Measurements from ENCODE around the gene NDUFAB1. TPM values are rescaled to one million over a fixed set of nuclear protein-coding genes. Genes with fewer than 3 reads are reported as not detected.

The NDUFAB1 gene
- total and polyA plus RNA-seq, 2 of the 13 experiments (the other 11 are each of a cell fraction or from before 2014, with no cell fraction given), result 221 to 601 TPM

GRCh38 chr16:23590181-23590580, 5.9 kb downstream of the NDUFAB1 start:
- H3K27me3 ChIP-seq (ENCODE audit: control insufficient read depth in 1 of 2, insufficient read depth in 2 of 2, low read length in 2 of 2), result no peaks in the 10 kb centered on the region; a peak in 1 of 5 replicates
- 71% methylated on average over 3 of the region's 3 CpGs for WGBS (ENCODE audit: low lambda C conversion rate)
- peaks cover 31% of the 10 kb centered on the region for H4K20me1 ChIP-seq (ENCODE audit: insufficient read depth, low read length)
- H3K4me1 ChIP-seq (ENCODE audit: insufficient read depth, low read length), result peaks cover 31% of the 10 kb centered on the region
- H2AFZ ChIP-seq (ENCODE audit: low read length), result no peak overlapping the region
- no peak overlapping the region for H3K9ac ChIP-seq (ENCODE audit: insufficient read depth, low read depth, low read length)
- H3K4me3 ChIP-seq (replicated peaks in 1 of 3; ENCODE audit: insufficient read depth in 1 of 3, low read depth in 2 of 3, low read length in 3 of 3), result no peak overlapping the region
- no peak overlapping the region for H3K27ac ChIP-seq (ENCODE audit: extremely low read length, insufficient read depth, low read length)
- DNase-seq (ENCODE audit: low spot score) (no peak), ATAC-seq (no peak), FAIRE-seq (no peak)
- intact Hi-C loops (cut with micrococcal nuclease; ENCODE audit: unreplicated experiment), result no loop called here
- no TSS peak for BruUV-seq (replicated peaks)
- POLR2A ChIA-PET, result no interaction called here
- TF ChIP-seq ZNF672 (CRISPR knock-in tag; IDR thresholded peaks at IDR 0.05), result no peak
- TF ChIP-seq CBFB (CRISPR knock-in tag; IDR thresholded peaks at IDR 0.05), result no peak
- 0 out of 2 replicates have a peak, but pooled peaks have one; percentile 49 for TF ChIP-seq CHD4 (IDR thresholded peaks at IDR 0.05; ENCODE audit: borderline replicate concordance, low read length)
- TF ChIP-seq CREM (IDR thresholded peaks at IDR 0.05), result no peak
- TF ChIP-seq CREM (CRISPR knock-in tag; IDR thresholded peaks at IDR 0.05), result no peak
- no peak for TF ChIP-seq SATB2 (CRISPR knock-in tag; IDR thresholded peaks at IDR 0.05)
- peak; percentile 27; the same call in 1 of the 2 replicates for TF ChIP-seq MED1 (CRISPR knock-in tag; IDR thresholded peaks at IDR 0.05)
- 0 out of 2 replicates have a peak, but pooled peaks have one; percentile 37 for TF ChIP-seq MLLT10 (CRISPR knock-in tag; IDR thresholded peaks at IDR 0.05)
- peak; percentile 41; the same call in 1 of the 2 replicates for TF ChIP-seq ZMYM3 (CRISPR knock-in tag; IDR thresholded peaks at IDR 0.05)
- 0 out of 2 replicates have a peak, but pooled peaks have one; percentile 20 for TF ChIP-seq PHF21A (CRISPR knock-in tag; IDR thresholded peaks at IDR 0.05)
- TF ChIP-seq SMARCC2 (IDR thresholded peaks at IDR 0.05), result no peak
- 0 out of 2 replicates have a peak, but pooled peaks have one; percentile 43 for TF ChIP-seq ADNP (CRISPR knock-in tag; IDR thresholded peaks at IDR 0.05)
- TF ChIP-seq ZNF629 (CRISPR knock-in tag; conservative IDR thresholded peaks at IDR 0.05), result peak; percentile 95
- H3K9me3 ChIP-seq (ENCODE audit: low read length), result no peaks in the 10 kb centered on the region
- CTCF ChIA-PET (ENCODE audit: low intra/inter-chr PET ratio, low total read pairs), result no interaction called here
- H3K79me2 ChIP-seq (ENCODE audit: insufficient read depth, low read length), result peaks cover 78% of the 10 kb centered on the region
- H3K36me3 ChIP-seq (replicated peaks in 1 of 2; ENCODE audit: control insufficient read depth in 1 of 2, insufficient read depth in 2 of 2, low read length in 2 of 2), result peaks cover 46 to 85% of the 10 kb centered on the region in 2 experiments
- H3K4me2 ChIP-seq (ENCODE audit: low read depth, low read length), result no peak overlapping the region
- in situ Hi-C loops (cut with HindIII; ENCODE audit: extremely low pct_ligation_motif_present, low pct_unique_long_range_greater_than_20kb), result no loop called here

Data from HepG2 (cell line).